SU-DHL-6 (cell line): ENCODE results near the gene LYPD6.

Experiments
- CTCF ChIP-seq: fragments of 200-600 bp; sonication (generic); IDR thresholded peaks from one replicate; pipeline ENCODE4 v1.5.1; 2017; ENCODE audit warnings: antibody characterized with exemption, mild to moderate bottlenecking, low read length, moderate library complexity; ENCODE audit not compliant: insufficient read depth, poor library complexity, severe bottlenecking
- EZH2phosphoT487 ChIP-seq: fragments of 200-600 bp; sonication (generic), shearing (Covaris generic); conservative IDR thresholded peaks from 2 replicates; pipeline ENCODE4 v1.6.1; 2018; ENCODE audit warnings: mild to moderate bottlenecking, antibody characterized with exemption, low read length, moderate library complexity, mixed read lengths

GRCh38 chr2:149423630-149424029 is 93.2 kb downstream of the LYPD6 start:
- TF ChIP-seq CTCF (no peak), EZH2phosphoT487 (no peak)
